GM23338 (cell line): Measurements from ENCODE around the gene SERGEF. TPM values are rescaled to one million over a fixed set of nuclear protein-coding genes. Genes with fewer than 3 reads are reported as not detected.

Experiments
- ATAC-seq: fragments of 200-7000 bp; cut with Tn5 transposase; 3 replicates; pipeline ENCODE4 v1.9.1; 2020
- DNase-seq: peaks from one replicate; pipeline ENCODE4 v3.0.0-alpha.2; 2015; ENCODE audit warnings: low spot score
- H2AFZ ChIP-seq: fragments of 200-600 bp; sonication (generic); 2 replicates; pipeline ENCODE4 v1.8.0; 2016; ENCODE audit warnings: antibody characterized with exemption, mild to moderate bottlenecking, moderate library complexity
- H3F3A ChIP-seq: fragments of 200-600 bp; sonication (generic); replicated peaks from 2 replicates; pipeline ENCODE4 v1.8.0; 2017; ENCODE audit warnings: antibody characterized with exemption, mixed run types, low read depth
- H3K27ac ChIP-seq: fragments of 200-600 bp; sonication (generic); 2 replicates; pipeline ENCODE4 v1.6.1; 2016; ENCODE audit warnings: low read depth
- H3K27me3 ChIP-seq: fragments of 200-600 bp; sonication (generic); 2 replicates; pipeline ENCODE4 v1.8.0; 2016; ENCODE audit warnings: mild to moderate bottlenecking, mixed run types, moderate library complexity; ENCODE audit not compliant: insufficient read depth
- H3K36me3 ChIP-seq: fragments of 200-600 bp; sonication (generic); 2 replicates; pipeline ENCODE4 v1.8.0; 2016; ENCODE audit warnings: mild to moderate bottlenecking; ENCODE audit not compliant: insufficient read depth
- H3K4me1 ChIP-seq: fragments of 200-600 bp; sonication (generic); 2 replicates; pipeline ENCODE4 v1.8.0; 2016; ENCODE audit warnings: mild to moderate bottlenecking, moderate library complexity; ENCODE audit not compliant: insufficient read depth
- H3K4me2 ChIP-seq: fragments of 200-600 bp; sonication (generic); 2 replicates; pipeline ENCODE4 v1.7.1; 2017; ENCODE audit warnings: mixed run types
- H3K4me3 ChIP-seq: fragments of 200-600 bp; sonication (generic); 2 replicates; pipeline ENCODE4 v1.6.1; 2016; ENCODE audit warnings: mixed run types
- H3K79me2 ChIP-seq: fragments of 200-600 bp; sonication (generic); replicated peaks from 2 replicates; pipeline ENCODE4 v1.8.0; 2017; ENCODE audit warnings: mild to moderate bottlenecking; ENCODE audit not compliant: insufficient read depth
- H3K9me2 ChIP-seq: fragments of 200-600 bp; sonication (generic); 2 replicates; pipeline ENCODE4 v1.8.0; 2017; ENCODE audit not compliant: insufficient read depth
- H4K20me1 ChIP-seq: fragments of 200-600 bp; sonication (generic); replicated peaks from 2 replicates; pipeline ENCODE4 v1.8.0; 2017; ENCODE audit warnings: mild to moderate bottlenecking; ENCODE audit not compliant: insufficient read depth
- H3K27ac Mint-ChIP-seq: 2 replicates; pipeline ENCODE4 v1.8.0; 2020; ENCODE audit warnings: inconsistent platforms, mild to moderate bottlenecking, moderate library complexity, mixed read lengths
- H3K27me3 Mint-ChIP-seq: 3 replicates; pipeline ENCODE4 v1.8.0; 2022; ENCODE audit warnings: low read depth, mild to moderate bottlenecking, moderate library complexity, mixed read lengths, inconsistent platforms; ENCODE audit not compliant: insufficient read depth, poor library complexity
- H3K36me3 Mint-ChIP-seq: 3 replicates; pipeline ENCODE4 v1.8.0; 2021; ENCODE audit warnings: low read depth, mild to moderate bottlenecking, inconsistent platforms, moderate library complexity, mixed read lengths
- H3K4me1 Mint-ChIP-seq: 3 replicates; pipeline ENCODE4 v1.8.0; 2020; ENCODE audit warnings: mild to moderate bottlenecking, inconsistent platforms, mixed read lengths
- H3K4me3 Mint-ChIP-seq: 3 replicates; pipeline ENCODE4 v1.8.0; 2021; ENCODE audit warnings: moderate library complexity, mild to moderate bottlenecking, inconsistent platforms, mixed read lengths
- H3K9me3 Mint-ChIP-seq: 3 replicates; pipeline ENCODE4 v1.8.0; 2020; ENCODE audit warnings: moderate library complexity, mild to moderate bottlenecking, inconsistent platforms, mixed read lengths
- CREB1 ChIP-seq: fragments of 250-450 bp; sonication (Bioruptor Pico); IDR thresholded peaks from 2 replicates; pipeline ENCODE4 v1.5.0; 2020; ENCODE audit warnings: low read depth, mild to moderate bottlenecking, moderate library complexity
- EZH2phosphoT487 ChIP-seq: fragments of 200-600 bp; sonication (generic); IDR thresholded peaks from one replicate; pipeline ENCODE4 v1.8.1; 2018; ENCODE audit warnings: antibody characterized with exemption; ENCODE audit not compliant: unreplicated experiment
- JUNB ChIP-seq: IDR thresholded peaks from one replicate; pipeline ENCODE4 v1.6.1; 2016; ENCODE audit warnings: antibody characterized with exemption; ENCODE audit not compliant: unreplicated experiment
- STAT1 ChIP-seq: IDR thresholded peaks from one replicate; pipeline ENCODE4 v1.6.1; 2016; ENCODE audit warnings: antibody characterized with exemption; ENCODE audit not compliant: unreplicated experiment
- ZNF331 ChIP-seq: fragments of 250-450 bp; sonication (Bioruptor Pico); IDR thresholded peaks from 2 replicates; pipeline ENCODE4 v1.5.0; 2020; ENCODE audit warnings: low read depth, mild to moderate bottlenecking, moderate library complexity
- polyA plus RNA-seq: library from polyadenylated mRNA; unstranded; fragments of >200 nt; fragmentation: Nextera tagmentation; extraction: Ambion mirVana; gene quantifications from 2 replicates; pipeline ENCODE4 v1.2.1, GENCODE V29; 2016
- total RNA-seq: library from RNA; depleted of rRNA; stranded (reverse); fragments of >200 nt; shearing (Covaris generic); gene quantifications from 2 replicates; pipeline ENCODE4 v1.2.3, GENCODE V29; 2014
- TF ChIP-seq, protein P1 (sequence below), 2 experiments: fragments of 200-600 bp in 1 of 2; sonication (generic) in 1 of 2; conservative IDR thresholded peaks; 2 replicates each; pipeline versions ENCODE4 v1.5.1 to v1.6.1; 2016 to 2017; ENCODE audit warnings: antibody characterized with exemption in 2 of 2, low read depth in 2 of 2, mild to moderate bottlenecking in 2 of 2, moderate library complexity in 1 of 2
- TF ChIP-seq, protein P2 (sequence below): IDR thresholded peaks from 2 replicates; pipeline ENCODE4 v1.6.1; 2016; ENCODE audit warnings: antibody characterized with exemption
- TF ChIP-seq, protein P3 (sequence below): IDR thresholded peaks from one replicate; pipeline ENCODE4 v1.6.1; 2018; ENCODE audit warnings: antibody characterized with exemption; ENCODE audit not compliant: unreplicated experiment

The SERGEF gene
- total and polyA plus RNA-seq, 2 experiments from 2014 or later: 24.2 to 27.9 TPM

DNA sequence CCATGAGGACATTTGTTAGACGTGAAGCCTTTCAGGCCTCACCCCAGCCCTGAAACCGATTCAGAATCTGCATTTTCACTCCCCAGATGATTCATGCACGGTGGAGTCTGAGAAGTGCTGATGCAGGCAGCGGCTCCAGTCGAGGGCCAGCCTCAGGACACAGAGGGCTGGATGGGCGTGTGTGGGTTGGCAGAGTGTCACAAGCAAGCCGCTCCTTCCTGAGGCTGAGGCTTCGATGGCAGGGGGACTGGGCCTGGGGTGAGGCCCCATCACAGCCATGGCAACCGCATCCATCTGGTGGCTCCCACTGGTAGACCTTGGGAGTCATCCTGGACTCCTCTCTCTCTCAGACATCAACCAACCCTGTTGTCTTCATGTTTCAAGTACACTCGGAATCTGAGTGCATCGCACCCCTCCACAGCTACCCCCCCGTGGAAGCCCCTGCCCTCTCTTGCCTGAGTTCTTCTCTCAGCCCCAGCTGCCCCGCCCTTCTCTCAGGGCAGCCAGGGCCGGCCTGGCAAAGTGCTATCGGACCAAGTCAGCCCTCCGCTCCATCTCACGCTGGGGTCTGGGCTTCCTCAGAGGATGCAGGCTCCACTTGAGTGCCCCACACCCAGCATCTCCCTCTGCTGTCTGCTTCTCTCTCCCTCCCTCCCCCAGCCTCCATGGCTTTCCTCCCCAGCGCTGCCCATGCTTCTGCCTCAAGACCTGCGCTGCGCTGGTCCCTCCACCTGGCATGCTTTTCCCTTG lies 267.6 kb downstream of the SERGEF start (continued):
- TF ChIP-seq, protein P1, sequence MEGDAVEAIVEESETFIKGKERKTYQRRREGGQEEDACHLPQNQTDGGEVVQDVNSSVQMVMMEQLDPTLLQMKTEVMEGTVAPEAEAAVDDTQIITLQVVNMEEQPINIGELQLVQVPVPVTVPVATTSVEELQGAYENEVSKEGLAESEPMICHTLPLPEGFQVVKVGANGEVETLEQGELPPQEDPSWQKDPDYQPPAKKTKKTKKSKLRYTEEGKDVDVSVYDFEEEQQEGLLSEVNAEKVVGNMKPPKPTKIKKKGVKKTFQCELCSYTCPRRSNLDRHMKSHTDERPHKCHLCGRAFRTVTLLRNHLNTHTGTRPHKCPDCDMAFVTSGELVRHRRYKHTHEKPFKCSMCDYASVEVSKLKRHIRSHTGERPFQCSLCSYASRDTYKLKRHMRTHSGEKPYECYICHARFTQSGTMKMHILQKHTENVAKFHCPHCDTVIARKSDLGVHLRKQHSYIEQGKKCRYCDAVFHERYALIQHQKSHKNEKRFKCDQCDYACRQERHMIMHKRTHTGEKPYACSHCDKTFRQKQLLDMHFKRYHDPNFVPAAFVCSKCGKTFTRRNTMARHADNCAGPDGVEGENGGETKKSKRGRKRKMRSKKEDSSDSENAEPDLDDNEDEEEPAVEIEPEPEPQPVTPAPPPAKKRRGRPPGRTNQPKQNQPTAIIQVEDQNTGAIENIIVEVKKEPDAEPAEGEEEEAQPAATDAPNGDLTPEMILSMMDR (conservative IDR thresholded peaks at IDR 0.05; ENCODE audit: low read depth in 2 of 2): no peak
- TF ChIP-seq STAT1 (no peak), CREB1 (no peak), ZNF331 (CRISPR knock-in tag) (no peak)
- TF ChIP-seq, protein P2, sequence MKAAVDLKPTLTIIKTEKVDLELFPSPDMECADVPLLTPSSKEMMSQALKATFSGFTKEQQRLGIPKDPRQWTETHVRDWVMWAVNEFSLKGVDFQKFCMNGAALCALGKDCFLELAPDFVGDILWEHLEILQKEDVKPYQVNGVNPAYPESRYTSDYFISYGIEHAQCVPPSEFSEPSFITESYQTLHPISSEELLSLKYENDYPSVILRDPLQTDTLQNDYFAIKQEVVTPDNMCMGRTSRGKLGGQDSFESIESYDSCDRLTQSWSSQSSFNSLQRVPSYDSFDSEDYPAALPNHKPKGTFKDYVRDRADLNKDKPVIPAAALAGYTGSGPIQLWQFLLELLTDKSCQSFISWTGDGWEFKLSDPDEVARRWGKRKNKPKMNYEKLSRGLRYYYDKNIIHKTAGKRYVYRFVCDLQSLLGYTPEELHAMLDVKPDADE: no peak

DNA sequence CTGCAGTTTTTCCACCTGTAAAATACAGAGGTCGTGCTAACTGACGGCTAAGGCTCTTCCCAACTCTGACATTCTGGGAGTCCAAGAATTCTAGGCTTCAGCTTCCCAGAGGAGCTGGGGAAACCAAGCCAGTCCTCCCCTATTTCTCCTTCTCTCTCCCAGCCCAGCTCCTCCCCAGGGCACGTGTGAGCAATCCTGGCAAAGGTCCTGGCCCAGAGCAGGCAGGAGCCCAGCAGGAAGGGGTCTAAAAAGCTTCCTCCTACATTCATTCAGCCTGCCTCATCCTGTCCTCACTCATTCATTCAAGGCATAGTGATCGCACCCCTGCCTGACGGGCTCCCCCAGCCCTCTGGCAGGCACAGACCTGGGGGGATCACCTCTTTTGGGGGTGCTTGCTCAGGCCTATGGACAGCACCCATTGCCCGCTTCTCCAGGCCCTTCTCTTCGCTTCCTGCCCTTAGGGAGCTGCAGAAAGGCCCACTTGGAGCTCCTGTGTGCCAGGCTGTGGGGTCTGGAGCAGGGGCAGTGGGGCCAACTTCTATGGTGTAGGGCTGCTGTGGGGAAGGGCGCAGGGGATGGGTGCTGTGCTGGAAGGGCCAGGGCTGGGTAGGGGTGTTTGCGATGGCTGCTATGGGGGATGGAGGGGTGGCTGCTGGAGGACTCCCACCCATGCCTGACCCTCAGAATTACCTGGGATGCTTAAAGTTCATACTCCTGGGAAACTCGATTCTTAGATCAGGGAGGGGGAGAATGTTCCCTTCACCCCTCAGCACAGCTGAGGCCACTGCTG lies 268.5 kb downstream of the SERGEF start:
- no peaks in the 10 kb centered on the region for H3K36me3 Mint-ChIP-seq
- no peaks in the 10 kb centered on the region for H3K9me3 Mint-ChIP-seq
- peaks cover 13% of the 10 kb centered on the region for H3K27me3 Mint-ChIP-seq
- H3K27ac ChIP-seq: no peak overlapping the region
- DNase-seq: no peak
- peaks cover 5% of the 10 kb centered on the region; the same call in 1 of the 2 replicates for H3K27me3 ChIP-seq
- H2AFZ ChIP-seq: no peak overlapping the region
- no peak overlapping the region for H3K4me3 Mint-ChIP-seq
- no peak overlapping the region for H3K4me2 ChIP-seq
- ATAC-seq: no peak
- H3K4me3 ChIP-seq: no peak overlapping the region
- no peaks in the 10 kb centered on the region for H3F3A ChIP-seq
- no peaks in the 10 kb centered on the region for H3K4me1 Mint-ChIP-seq
- H3K27ac Mint-ChIP-seq: no peak overlapping the region
- no peaks in the 10 kb centered on the region for H3K9me2 ChIP-seq
- no peaks in the 10 kb centered on the region for H3K36me3 ChIP-seq
- no peaks in the 10 kb centered on the region for H4K20me1 ChIP-seq
- peaks cover under 1% of the 10 kb centered on the region; the same call in 1 of the 2 replicates for H3K4me1 ChIP-seq
- H3K79me2 ChIP-seq: no peaks in the 10 kb centered on the region
- TF ChIP-seq EZH2phosphoT487 (no peak), JUNB (no peak), STAT1 (no peak)
- TF ChIP-seq, protein P2: no peak
- TF ChIP-seq, protein P3, sequence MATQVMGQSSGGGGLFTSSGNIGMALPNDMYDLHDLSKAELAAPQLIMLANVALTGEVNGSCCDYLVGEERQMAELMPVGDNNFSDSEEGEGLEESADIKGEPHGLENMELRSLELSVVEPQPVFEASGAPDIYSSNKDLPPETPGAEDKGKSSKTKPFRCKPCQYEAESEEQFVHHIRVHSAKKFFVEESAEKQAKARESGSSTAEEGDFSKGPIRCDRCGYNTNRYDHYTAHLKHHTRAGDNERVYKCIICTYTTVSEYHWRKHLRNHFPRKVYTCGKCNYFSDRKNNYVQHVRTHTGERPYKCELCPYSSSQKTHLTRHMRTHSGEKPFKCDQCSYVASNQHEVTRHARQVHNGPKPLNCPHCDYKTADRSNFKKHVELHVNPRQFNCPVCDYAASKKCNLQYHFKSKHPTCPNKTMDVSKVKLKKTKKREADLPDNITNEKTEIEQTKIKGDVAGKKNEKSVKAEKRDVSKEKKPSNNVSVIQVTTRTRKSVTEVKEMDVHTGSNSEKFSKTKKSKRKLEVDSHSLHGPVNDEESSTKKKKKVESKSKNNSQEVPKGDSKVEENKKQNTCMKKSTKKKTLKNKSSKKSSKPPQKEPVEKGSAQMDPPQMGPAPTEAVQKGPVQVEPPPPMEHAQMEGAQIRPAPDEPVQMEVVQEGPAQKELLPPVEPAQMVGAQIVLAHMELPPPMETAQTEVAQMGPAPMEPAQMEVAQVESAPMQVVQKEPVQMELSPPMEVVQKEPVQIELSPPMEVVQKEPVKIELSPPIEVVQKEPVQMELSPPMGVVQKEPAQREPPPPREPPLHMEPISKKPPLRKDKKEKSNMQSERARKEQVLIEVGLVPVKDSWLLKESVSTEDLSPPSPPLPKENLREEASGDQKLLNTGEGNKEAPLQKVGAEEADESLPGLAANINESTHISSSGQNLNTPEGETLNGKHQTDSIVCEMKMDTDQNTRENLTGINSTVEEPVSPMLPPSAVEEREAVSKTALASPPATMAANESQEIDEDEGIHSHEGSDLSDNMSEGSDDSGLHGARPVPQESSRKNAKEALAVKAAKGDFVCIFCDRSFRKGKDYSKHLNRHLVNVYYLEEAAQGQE: no peak
- TF ChIP-seq, protein P1 (conservative IDR thresholded peaks at IDR 0.05; ENCODE audit: low read depth in 2 of 2): no peak
